Measurements from ENCODE around the gene CSNK1A1L.
A peak's percentile ranks its signal among the peaks of the same experiment; 100 is the strongest.
"Not testable (repeated sequence)": the region's sequence is repeated elsewhere in the genome, so short reads cannot be mapped to it uniquely, and the experiment has no call there.

The CSNK1A1L gene

DNA sequence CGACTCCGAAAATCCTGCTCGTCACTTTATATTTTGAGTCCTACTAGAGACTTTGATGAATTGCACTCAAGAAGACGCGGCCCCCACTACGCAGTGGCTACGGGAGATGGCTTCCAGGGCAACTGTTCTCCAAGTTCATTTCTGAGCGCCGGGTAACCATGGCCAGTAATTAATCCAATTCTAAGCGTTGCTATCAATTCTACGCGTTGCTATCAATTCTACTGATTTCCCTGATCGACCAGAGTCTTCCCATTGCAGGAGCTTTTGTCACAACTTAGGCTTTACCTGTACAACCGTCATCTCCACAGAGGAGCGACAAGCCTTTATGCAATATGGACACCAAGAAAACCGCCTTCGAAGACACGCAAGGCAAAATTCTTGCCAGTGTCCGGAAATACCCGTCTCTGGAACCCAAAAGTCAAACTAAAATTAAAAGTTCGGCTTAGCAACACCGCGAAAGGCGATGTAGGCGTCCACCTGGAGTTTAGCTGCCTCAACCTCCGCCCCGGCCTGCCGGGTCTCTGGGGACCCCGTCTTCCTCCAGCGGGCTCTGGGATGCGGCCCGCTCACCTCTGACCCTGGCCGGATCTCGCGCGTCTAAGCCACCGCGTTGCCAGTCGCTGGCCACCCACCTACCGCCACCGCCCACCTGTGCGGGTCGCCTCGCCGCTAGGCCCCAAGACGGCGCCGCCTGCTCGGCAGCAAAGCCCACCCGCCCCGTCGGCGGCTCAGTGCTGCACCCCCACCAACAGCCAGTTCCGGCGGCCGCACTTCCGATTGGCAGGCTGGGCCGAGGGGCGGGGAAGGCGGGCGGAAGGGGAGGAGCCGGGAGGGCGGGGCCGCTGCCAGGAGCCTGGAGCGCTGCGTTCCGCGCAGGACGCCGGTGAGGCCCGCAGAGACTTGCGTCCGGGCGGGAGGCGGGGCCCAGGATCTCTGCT lies 46.3 kb downstream of the CSNK1A1L start, which contains the start of gene SUPT20H:
Gene SUPT20H, minus strand, starts transcription at position 779 of the 938 bp plus-strand sequence. CDS start 8,198 bp downstream, outside the sequence.
- peak; percentile 94 for DNase-seq (ENCODE audit: low spot score)

DNA sequence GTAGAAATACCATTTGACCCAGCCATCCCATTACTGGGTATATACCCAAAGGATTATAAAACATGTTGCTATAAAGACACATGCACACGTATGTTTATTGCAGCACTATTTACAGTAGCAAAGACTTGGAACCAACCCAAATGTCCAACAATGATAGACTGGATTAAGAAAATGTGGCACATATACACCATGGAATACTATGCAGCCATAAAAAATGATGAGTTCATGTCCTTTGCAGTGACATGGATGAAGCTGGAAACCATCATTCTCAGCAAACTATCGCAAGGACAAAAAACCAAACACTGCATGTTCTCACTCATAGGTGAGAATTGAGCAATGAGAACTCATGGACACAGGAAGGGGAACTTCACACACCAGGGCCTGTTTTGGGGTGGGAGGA lies 49.2 kb downstream of the CSNK1A1L start:
- not testable (repeated sequence) for DNase-seq (ENCODE audit: low spot score)
